Muscle of arm (tissue), 12 donors: ENCODE results near the gene RMI2. TPM values are rescaled to one million over a fixed set of nuclear protein-coding genes. Genes with fewer than 3 reads are reported as not detected.
"Not testable (repeated sequence)": the region's sequence is repeated elsewhere in the genome, so short reads cannot be mapped to it uniquely, and the experiment has no call there.

ENCODE experiments used
- DNase-seq: peaks from one replicate; pipeline ENCODE4 v3.0.0-alpha.2; 2013
- polyA plus RNA-seq, 12 donors: library from polyadenylated mRNA; unstranded; fragments of 120-200 nt; gene quantifications; one replicate each; pipeline ENCODE4 v1.2.1, GENCODE V29; 2013; ENCODE audit not compliant: insufficient read length in 12 of 12

The RMI2 gene
- polyA plus RNA-seq, 12 donors: 6.7 to 13.8 (median 10.5) TPM; not detected in 2

- DNase-seq: no peak
Measured at GRCh38 chr16:11353158-11353557, 7.9 kb downstream of the RMI2 start.

DNA sequence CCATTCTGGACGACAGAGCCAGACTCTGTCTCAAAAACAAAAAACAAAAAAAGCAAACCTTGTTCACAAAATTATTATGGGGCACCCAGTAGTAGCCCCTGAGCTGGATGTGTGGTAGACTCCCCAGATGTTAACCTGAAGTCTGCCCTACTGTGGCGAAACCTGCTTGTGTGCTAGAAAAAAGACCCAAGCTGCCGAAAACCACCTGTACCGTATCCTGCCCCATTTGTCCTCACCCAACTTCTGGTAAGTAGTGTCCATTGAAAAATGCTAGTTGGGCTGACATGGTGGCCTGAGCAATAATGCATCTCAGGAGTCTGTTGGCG is 9.1 kb downstream of the RMI2 start:
- no peak for DNase-seq

DNA sequence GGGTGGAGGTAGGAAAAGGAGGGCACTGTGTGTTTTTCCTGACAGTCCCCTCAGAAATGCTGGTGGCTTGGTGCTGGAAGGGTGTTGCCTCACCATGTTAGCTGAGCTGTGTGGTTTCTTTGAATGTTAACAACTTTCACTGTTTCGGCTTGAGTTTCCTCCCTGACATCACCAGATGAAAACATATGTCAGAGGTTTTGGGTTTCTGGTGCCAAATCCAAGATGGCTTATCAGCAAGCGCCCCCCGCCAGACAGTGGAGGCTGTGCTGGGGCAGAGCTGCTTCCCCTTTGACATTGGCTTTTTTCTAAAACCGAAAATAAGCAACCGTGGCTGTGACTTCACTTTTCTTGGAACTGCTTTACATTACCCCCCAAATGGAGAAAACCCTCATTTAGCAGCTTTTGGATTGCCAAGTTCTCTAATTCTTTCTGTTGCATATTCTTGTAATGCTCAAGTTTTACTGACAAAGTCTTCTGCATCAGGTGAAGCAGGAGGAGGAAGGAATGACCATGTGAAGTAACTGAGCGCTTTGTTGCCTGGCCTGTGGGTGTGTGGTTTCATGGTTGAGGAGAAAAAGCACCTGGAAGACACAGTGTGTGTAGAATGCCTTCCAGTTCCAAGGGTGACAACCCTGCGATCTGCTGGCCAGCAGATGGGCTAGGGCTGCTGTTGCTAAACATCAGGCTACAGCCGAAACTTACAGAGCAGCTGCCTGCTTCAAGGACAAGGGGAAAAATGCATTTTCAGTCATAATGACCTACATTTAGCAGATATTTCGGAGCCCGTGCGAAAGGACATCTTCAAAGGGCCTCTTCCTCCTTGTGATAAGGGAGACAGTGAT is 9.7 kb downstream of the RMI2 start:
- DNase-seq: no peak

- DNase-seq: no peak
Measured at GRCh38 chr16:11355862-11356261, 10.6 kb downstream of the RMI2 start.

- no peak for DNase-seq
Measured at GRCh38 chr16:11356573-11357331, 11.5 kb downstream of the RMI2 start.

- DNase-seq: no peak
Measured at GRCh38 chr16:11358531-11358930, 13.3 kb downstream of the RMI2 start.

- no peak for DNase-seq
Measured at GRCh38 chr16:11359370-11359769, 14.1 kb downstream of the RMI2 start.

DNA sequence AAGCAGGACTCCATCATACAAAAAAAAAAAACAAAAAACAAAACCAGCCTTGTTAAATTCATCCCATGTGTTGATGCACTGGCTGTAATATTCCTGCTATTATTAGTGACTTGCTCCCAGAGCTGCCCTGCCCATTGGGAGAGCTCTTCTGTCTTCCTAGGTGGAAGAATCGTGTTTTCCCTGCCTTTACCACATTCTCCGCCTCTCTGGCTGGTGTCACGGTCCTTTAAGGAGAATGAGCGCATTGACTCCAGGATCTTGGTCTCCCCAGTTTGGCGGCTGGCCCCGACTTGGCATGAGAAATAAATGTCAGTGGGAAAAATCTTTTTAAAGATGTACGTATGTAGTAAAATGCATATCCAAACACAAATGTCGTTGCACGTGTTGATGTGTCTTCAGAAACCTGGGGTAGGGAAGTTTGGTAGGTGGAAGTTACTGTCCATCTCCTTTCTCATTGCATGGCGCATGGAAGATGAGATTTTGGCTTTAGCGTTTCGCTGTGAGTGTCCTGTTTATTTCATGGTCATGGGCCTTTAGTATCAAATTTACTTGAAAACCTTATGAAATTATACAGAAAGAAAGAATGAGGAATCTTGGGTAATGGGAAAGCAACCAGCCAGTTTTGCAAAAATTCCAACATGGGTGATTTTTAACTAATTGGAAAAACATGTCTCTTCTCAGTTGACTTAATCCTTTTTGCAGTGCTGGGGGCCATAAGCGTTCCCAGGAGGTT is 15.5 kb downstream of the RMI2 start:
- DNase-seq: peak; percentile 58

DNA sequence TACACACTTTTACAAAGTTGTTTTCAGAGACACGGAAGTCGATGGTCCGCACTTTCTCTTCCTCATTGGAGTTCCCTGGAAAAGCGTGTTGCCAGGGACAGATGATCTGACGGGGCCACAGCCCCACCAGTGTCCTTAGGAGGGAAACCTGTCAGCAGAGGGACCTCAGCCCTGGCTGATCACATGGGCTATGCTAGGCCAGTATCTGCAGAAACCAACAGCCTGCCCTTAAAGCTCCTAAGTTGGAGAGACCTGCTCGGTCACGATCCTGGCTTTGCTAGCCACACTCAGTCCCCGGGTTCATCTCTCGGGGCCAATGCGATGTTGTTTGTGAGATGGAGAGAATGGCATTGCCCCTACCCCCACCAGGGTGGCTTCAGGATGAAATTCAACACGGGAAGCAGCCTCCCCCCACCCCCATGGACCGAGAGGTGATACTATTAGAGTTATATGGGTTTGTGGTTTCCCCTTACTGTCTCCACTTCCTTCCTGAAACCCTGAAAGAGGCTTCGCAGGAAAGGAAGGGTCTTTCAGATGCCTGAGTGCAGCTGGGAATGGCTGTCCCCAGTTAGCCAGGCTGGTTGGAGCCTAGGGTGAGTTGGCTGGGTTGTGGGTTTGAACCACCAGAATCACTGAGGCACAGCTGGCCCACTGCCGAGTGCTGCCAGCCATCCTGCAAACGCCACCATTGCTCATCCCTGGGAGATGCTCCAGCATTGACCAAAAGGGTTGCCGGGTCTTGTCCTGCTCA is 16.6 kb downstream of the RMI2 start:
- DNase-seq: no peak

DNA sequence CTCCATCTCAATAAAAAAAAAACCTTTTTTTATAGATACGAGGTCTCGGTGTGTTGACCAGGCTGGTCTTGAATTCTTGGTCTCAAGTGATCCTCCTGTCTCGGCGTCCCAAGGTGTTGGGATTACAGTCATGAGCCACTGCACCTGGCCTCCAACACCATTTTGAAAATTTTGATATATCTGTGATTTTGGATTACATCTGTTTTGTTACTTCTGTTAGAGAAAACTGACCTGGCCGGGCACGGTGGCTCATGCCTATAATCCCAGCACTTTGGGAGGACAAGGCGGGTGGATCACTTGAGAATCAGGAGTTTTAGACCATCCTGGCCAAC is 18.6 kb downstream of the RMI2 start:
- DNase-seq: no peak

- DNase-seq: no peak
Measured at GRCh38 chr16:11367483-11367906, 22.2 kb downstream of the RMI2 start.

DNA sequence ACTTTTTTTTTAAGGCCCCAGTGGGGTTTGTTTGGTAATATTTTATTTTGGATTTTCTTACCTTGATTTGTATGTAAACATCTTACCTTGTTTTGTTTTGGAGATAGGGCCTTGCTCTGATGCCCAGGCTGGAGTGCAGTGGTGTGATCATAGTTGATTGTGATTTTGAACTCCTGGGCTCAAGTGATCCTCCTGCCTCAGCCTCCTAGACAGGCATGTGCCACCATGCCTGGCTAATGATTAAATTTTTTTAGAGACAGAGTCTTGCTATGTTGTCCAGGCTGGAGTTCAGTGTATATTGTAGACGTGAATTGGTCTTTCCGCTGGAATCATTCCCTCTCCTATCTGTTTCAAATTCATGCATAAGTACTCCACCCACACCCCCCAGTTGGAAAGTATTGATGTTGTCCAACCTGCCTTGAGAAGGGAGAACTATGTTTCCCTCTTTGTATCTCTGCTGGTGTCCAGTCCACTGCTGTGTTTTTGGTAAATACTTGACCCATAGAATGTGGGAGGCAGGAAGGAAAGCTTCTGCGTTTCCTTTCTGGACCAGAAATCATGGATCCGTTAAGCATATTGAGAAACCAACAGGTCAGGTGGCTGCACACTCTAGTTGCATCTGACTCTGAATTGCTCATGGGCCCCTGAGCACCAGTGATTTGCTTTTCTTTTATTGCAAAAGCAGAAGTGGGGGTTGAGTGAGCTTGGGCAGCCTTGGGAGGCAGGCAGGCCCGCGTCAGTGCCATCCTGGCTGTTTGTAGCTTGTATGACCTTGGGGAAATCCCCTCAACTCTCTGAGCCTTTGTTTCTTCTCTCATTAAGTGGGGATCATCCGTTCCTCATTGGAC is 25.0 kb downstream of the RMI2 start:
- no peak for DNase-seq

DNA sequence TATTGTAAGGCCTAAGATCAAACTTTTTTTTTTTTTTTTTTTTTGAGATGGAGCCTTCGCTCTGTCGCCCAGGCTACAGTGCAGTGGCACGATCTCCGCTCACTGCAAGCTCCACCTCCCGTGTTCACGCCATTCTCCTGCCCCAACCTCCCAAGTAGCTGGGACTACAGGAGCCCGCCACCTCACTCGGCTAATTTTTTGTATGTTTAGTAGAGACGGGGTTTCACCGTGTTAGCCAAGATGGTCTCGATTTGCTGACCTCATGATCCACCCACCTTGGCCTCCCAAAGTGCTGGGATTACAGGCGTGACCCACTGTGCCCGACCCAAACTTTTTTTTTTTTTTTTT is 25.6 kb downstream of the RMI2 start:
- DNase-seq: not testable (repeated sequence)

DNA sequence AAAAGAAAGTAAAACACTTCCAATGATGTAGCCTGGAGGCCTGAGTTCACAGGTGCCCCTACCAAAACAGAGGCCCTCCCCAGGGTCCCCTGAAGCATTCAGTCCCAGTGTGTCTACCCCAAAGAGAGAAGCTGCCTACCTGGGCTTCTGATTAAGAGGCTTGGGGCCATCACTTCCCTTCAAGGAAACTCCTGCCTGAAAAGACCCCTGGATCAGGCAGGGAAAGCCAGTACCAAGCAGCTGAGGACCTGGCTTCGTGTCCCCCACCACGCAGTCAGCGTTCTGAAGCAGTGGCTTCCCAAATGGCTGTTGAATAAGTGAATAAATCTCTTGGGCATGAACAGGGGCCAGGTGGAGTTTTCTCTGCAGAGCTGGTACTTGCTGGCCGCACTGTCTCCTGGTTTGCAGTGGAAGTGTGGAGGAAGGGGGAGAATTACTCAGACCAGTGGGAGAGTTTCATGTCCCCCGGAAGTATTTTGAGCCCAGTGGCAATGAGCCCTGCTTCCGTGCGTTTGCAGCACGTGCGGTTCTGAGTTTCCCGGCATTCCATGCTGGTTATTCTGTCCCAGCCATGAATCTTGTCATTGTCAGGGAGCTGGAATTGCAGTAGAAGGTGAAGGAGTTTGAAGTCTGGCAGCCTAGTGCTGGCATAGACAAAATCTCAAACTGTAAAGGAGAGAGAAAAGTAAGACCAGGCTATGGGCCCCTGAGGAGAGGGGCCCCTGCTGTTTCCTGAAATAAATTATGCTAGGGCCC is 27.0 kb downstream of the RMI2 start:
- DNase-seq: no peak

DNA sequence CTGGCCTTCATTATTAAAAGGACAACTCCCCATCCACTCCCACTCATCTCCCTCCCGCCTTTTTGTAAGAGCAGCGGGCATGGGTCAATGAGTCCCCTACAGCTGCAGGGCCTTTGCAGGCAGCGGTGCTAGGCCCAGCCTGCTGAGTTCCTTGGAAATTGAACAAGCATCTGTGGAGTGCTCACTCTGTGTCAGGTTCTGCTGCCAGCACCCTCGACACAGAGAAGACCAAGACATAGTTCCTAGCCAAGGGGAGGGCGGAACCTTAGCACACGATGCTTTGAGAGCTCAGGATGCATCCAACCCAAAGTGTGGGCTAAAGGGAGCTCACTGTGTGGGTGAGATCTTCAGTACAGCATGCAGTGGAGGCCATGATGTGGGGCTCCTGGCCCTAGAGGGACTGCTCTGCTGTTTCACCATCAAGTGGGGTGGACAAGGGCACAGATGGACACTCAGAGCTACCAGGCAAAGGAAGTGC is 27.6 kb downstream of the RMI2 start:
- no peak for DNase-seq

GRCh38 chr16:11374255-11374654 is 29.0 kb downstream of the RMI2 start:
- DNase-seq: no peak

DNA sequence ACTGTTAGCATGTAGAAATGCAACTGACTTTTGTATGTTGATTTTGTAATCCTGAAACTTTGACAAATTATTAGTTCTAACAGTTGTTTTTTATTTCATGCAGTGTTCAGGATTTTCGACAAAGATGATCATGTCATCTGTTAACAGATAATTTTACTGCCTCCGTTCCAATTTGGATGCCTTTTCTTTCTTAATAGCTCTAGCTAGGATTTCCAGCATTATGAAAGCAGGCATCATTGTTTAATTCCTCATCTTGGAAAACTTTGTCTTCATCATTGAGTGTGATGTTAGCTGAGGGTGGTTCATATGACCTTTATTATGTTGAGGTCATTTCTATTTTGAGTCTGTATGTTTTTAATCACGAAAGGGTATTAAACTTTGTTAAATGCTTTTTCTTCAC is 31.9 kb downstream of the RMI2 start:
- no peak for DNase-seq

GRCh38 chr16:11378951-11379350 is 33.7 kb downstream of the RMI2 start:
- DNase-seq: not testable (repeated sequence)

GRCh38 chr16:11379420-11379819 is 34.2 kb downstream of the RMI2 start:
- DNase-seq: no peak

- DNase-seq: no peak
Measured at GRCh38 chr16:11380836-11381235, 35.6 kb downstream of the RMI2 start.
